Stimulated activated CD8-positive, alpha-beta memory T cell treated with anti-CD3 and anti-CD28 coated beads, Interleukin-15, amount 100 ng/mL, for 4 hours (primary cell): ENCODE measurements around the gene RARG.
"Not testable (repeated sequence)": the region's sequence is repeated elsewhere in the genome, so short reads cannot be mapped to it uniquely, and the experiment has no call there.

Source experiments
- DNase-seq, 2 donors: peaks; one replicate each; pipeline ENCODE4 v3.0.0-alpha.2; 2020; ENCODE audit warnings: low read depth in 2 of 2

The RARG gene

GRCh38 chr12:53208877-53209463 is 23.0 kb downstream of the RARG start:
- no peak for DNase-seq

DNA sequence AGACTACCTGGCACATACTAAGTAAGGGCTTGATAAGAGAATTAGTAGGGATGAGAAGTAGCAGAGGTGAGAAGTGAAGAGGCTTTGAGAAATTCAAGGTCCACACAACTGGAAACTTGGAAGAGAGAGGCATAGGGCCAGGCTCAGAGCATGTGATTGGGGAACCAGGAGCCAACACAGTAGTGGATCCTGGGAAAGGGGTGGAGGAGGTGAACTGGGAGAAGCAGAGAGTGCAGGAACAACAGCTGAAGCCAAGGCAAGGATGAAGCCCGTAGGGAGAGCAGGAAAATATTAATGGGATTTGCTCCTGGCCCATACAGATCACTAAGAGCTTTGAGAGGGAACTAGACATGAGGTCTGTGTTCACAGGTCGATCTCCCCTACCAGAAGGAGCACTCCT is 23.6 kb downstream of the RARG start:
- no peak for DNase-seq

- no peak for DNase-seq
Measured at GRCh38 chr12:53207042-53207441, 25.0 kb downstream of the RARG start, which contains the start of gene ITGB7. ITGB7 (minus strand) TSS chr12:53207251; CDS start chr12:53200443, 6,808 bp downstream.

DNA sequence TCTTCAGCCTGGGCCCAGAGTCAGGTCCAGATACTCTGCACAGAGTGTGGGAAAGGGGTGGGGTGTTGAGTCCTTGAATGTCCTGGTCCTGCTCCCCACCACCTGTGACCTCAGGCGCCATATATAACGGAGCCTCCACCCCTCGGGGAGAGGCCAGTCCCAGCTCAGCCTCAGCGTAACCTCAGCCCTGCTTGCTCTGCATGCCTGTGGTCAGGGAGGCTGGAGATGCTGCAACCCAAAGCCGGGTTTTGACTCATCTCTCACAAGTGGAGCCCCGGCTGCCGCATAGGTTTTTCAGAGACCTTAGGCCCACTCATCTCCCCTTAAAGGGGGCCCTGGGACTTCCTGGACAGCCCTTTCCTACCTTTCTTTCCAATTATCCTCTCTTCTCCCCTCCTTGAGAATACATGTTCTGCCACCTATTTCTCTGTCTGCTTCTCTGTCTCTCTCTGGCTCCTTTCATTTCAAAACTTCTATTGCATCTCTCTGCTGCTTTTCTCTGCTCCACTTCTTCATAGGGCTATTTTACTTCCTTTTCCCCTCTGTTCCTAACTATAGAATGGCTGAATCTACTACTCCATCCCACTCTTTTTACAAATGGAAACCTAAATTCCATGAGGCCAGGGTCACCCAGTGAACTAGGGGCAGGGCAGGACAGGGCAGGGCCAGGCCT is 26.1 kb downstream of the RARG start:
- peak; percentile 34 to 39 for DNase-seq

GRCh38 chr12:53204351-53204750 is 27.7 kb downstream of the RARG start:
- DNase-seq: no peak

DNA sequence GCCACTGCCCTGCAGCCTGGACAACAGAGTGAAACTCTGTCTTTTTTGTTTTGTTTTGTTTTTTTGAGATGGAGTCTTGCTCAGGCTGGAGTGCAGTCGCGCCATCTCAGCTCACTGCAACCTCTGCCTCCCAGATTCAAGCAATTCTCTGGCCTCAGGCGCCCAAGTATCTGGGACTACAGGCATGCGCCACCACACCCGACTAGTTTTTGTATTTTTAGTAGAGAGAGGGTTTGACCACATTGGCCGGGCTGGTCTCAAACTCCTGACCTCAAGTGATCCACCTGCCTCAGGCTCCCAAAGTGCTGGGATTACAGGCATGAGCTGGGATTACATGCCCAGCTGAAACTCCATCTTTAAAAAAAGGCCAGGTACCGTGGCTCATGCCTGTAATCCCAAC is 29.7 kb downstream of the RARG start:
- DNase-seq: not testable (repeated sequence)

DNA sequence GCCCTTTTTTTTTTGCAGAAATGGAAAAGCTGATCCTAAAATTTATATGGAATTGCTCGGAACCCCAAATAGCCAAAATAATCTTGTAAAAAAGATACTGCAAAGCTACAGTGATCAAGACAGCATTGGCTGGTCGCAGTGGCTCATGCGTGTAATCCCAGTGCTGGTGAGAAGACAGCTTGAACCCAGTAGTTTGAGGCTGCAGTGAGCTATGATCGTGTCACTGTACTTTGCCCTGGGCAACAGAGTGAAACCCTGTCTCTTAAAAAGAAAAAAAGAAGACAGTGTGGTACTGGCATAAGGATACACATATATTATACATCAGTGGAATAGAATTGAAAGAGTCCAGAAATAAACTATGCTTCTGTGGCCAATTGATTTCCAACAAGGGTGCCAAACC is 30.4 kb downstream of the RARG start:
- no peak for DNase-seq

DNA sequence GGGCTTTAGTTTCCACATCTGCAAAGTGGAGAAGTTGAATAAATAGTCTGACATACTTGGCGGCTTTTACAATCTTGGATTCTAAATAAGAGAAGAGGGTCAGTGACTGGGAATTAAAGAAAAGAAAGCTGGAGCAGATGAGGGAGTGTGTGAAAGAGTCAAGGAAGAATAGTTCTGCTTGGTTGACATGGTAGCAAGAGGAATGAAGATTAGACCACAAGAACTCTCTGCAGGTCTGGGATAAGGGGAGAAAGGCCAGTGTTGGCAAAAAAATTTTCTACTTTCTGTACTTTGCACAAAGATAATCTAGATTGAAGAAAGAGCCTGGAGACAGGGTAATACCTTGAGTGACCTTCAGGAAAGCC is 30.9 kb downstream of the RARG start:
- DNase-seq: no peak

DNA sequence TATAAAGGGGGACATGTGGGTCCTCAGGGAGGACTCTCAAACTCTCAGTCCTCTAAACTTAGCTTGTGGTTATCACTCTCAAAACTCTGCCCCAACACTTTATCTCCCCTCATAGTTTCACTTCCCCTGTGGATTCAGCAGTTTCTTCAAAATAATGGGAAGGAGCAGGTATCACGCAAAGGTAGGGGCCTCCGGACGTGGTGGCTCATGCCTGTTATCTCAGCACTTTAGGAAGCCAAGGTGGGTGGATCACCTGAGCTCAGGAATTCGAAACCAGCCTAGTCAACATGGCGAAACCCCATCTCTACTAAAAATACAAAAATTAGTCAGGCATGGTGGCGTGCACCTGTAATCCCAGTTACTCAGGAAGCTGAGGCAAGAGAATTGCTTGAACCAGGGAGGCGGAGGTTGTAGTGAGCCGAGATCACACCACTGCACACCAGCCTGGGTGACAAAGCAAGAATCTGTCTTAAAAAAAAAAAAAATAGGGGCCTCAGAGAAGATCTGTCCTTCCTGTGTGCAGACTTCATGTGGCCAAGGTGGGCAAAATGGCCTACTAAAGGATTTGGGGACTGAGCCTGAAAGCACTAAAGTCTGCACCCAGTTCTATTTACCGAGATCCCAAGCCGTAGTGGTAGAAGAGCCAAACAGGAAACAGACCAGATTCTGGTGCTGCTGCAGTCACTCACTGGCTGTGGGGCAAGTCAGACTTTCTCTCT is 31.4 kb downstream of the RARG start:
- DNase-seq: no peak

DNA sequence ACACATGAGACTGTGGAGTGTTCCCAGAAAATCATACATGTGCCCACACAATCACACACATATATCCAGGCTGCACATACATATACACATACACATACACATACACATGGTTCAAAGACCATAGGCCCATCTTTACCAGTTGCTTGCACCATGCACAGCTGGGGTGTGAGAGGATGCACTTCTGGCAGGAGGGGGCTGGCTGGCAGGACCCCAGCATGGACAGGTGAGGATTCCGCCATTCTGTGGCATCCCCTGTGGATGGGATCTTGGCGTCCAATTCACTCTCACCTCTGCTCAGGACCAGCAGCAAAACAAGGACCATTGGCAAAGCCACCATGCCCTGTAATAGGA is 31.9 kb downstream of the RARG start:
- DNase-seq: no peak

DNA sequence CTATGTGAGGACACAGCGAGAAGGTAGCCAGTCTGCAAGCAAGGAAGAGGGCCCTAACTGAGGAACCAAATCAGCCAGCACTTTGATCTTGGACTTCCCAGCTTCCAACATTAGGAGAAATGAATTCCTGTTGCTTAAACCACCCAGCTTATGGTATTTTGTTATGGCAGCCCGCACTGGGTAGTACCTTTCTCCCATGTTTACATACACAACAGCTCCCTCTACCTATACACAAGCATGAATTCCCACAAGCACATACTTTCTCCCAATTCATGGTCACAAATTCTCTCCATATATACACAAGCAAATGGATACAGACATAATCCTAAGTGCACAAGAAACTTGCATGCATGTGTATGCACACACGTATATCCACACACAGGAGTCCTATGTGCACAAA is 32.3 kb downstream of the RARG start:
- DNase-seq: no peak

DNA sequence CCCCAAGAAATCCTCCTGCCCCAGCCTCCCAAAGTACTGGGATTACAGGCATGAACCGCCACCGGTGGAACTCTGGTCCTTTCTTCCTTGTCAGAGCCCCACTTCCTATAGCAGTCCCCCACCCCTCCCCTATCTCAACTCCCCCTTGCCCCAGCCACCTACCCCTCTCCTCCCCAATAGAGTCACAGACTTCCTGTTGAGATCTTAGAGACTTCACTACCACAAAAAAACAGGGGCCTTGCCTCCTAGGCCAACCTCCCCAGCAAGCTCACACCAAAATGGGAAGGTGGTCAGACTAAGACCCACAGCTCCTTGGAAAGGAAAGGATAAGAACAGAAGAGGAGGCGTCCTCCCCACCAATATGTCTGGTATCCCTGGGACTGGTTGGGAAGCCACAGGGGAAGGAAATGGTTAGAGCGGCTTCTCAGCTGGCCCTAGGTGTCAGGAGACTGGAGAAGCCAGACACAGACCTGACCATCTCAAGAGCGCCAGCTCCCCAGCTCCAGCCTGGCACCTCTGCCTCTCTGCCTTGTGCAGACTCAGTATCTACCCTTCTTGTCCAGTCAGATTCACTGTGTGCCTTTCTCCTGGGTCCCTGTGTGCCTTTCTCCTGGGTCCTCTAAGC is 33.4 kb downstream of the RARG start:
- no peak for DNase-seq

DNA sequence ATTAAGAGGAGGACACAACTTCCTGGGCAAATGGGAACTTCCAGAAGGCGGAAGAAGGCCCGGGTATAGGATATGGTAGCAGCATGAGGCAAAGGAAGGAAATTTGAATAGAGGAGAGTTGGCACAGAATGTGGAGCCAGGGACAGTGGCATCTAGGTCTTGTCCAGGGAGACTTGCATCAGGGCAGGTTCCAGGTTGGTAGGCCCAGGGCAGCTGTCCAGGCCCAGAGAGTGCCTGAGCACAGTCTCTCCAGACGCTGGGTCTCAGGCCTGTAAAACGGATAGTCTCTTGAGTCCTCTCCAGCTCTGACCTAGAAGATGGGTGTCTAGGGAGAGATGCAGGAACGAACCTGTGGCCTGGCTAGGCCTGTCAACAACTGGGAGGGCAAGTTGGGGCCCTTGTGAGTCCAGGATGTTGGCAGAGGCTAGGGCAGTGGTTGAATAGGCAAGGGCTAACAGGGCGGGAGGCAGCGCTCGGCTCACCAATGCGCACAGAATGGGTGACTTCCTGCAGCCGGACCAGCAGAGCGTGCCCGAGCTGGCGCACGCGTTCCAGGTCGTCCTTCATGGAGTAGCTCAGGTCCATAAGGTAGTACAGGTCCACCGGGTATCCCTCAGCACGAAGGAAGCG is 34.9 kb downstream of the RARG start:
- DNase-seq: no peak

DNA sequence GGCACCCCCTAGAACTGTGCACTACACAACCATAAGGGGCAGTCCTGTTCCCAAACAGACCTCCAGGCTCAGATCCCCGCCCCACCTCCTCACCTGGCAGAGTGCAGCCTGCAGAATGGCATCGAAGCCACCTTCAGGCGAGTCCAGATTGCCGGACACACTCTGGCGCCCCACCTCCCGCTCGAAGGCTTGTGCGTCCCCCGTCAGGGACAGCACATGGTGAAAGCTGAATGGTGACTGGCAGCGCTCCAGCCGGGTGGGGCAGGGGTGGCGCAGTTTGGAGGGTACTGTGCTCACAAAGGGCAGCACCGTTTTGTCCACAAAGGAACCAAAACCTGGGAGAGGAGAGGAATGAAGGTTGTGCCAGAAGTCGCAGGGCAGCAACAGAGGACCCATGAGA is 35.5 kb downstream of the RARG start:
- DNase-seq: no peak

GRCh38 chr12:53195516-53196420 is 36.2 kb downstream of the RARG start:
- DNase-seq: no peak

DNA sequence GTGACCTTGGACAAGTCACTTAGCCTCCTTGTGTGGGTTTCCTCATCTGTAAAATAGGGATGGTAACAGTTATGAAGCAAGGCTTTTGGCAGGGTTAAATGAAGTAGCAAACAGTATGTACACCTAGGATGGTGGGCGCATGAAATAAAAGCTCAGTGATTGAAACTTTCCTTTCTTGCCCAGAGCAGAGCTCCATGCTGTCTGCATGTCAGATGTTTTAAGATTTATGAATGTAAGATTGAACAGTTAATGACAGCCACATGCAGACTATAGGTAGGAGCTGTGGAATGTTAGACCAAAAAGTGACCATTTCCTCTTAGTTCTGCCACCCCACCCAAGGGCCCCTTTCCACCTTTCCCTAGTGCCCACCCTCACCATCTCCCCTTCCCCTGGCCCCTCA is 37.0 kb downstream of the RARG start:
- DNase-seq: no peak

DNA sequence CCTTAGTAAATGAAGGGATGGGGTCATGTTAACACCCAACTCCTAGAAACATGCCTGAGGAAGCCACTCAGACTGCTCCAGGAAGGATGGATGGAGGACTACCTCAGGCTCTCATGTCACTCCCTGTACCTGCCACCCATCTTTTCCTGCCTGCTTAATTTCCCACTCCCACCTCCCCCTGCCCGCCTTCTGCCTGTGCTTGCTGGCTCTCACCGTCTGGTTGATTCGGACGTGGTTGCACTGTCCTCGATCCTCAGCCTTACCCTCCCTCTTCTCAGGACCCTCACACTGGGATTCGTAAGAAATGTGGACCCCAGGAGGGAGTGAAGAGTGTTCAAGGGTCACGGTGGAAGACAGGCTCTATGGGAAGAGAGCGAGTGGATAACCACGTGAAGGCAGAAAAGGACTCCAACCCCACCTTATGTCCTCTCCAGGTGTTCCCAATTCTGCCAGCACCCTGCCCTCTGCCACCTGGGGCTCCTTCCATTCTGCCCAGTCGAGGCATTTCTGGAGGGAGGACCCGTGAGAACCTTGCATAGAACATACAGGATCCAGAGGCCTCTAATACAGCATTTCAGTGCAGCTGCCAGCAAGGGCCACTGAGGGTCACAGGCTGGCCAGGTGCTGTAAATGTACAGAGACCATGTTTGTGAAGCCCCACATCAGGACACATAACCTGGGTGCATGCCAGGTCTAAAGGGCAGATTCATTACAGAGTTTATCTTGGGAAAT is 37.9 kb downstream of the RARG start:
- no peak for DNase-seq

DNA sequence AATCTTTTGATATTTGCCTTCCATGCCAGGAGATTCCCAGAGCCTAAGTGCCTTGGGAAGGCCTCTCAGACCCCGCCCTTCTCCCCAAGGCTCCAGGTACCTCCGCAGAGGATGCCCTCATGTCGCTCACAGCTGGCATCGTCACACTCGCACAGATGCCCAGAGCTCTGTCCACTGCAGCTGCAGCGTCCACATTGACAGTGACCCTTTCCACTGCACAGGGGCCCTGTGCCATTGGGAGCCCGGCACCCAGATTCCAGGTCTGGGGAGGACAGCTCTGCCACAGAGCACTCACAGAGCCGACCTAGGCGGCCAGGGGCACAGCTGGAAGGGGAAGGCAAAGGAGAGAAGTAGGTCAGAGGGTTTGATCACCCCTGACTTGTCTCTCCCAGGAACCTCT is 39.0 kb downstream of the RARG start:
- DNase-seq: no peak

DNA sequence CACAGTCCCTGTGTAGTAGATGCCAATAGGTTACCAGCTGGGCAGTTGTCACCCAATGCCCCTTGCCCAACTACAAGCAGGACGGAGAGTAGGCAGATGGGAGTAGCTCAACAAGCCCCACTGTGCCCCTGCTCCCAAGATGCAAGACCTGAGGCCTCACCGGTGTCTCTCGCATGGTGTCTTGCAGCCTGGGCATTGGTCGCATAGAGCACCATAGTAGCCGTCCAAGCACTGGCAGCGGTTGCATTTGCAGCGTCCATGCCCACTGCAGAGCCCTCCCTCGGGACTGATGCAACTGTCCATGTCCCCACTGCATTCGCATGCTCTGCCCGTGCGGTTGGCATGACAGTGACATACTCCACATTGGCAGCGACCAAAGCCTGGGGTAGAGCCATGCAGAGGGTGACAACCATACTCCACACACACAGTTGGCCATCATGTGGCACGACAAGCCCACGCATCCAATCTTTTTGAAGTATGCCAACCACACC is 39.4 kb downstream of the RARG start:
- no peak for DNase-seq

DNA sequence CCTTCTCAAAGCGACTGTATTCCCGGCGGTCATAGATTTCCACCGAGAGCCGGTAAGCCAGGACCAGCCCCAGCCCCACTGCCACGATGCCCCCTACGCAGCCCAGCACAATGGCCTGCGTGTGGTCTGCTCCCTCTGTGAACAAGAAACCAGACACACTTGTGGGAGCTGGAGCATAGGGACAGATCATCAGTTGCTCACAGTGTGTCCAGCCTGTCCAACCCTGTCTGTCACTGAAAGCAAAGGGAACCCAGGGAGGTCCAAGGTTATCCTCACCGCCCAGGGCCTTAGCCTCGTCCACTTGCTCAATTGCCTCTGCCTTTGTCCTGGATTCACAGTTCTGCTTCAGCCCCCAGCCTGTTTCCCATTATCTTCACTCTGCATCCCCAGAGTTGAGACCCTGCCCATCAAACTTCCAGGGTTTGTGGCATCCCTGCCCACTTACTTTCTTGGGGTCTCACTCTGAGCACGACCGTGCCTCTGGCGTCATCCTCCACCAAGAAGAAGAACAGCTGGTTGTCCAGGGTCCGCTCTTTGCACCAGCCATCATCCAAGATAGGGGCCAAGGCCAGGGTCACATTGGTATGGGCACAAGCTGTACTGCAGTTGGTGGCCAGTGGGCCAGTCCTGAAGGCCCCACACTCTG is 40.0 kb downstream of the RARG start:
- no peak for DNase-seq
